ENCODE data around the gene GNAL. TPM values are rescaled to one million over a fixed set of nuclear protein-coding genes. Genes with fewer than 3 reads are reported as not detected.

Gene GNAL
- total and polyA plus RNA-seq, 4 donors: 0.15 to 0.92 (median 0.72) TPM

DNA sequence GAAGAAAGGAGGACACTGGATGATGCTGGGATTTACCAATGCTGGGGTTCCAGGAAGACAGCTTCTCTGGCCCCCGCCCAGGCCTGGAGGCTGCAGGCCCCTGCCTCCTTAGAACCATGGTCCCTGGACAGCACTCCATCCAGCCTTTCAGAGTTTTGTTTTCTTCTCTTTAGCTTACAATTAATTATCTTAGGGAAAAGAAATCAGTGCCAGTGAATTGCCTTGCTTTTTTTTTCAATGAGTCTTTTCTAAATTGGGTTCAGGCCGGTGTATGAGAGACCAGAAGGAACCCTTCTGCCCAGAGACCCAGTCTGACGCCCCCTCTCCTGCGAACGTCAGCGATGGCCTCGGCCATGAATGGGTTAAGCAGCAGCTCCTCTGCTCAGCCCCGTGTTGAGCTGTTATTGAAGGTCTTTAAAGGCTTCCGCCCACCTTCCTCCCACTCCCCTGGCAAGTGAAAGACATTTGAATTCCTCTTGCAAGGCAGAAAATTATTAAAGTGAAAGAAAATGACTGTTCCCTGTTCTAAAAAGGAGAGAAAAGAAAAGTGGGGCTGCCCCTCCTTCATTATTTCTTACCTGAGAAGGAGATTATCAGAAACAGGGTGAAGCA, 96.5 kb downstream of the GNAL start:
- no peak for DNase-seq (ENCODE audit: low spot score)
- H3K9ac ChIP-seq (ENCODE audit: low read depth in 1 of 2, low read length in 2 of 2): no peak overlapping the region
- no peaks in the 10 kb centered on the region for H3K27me3 ChIP-seq (ENCODE audit: control insufficient read depth in 4 of 4, insufficient read depth in 4 of 4, low read length in 3 of 4)
- H3K27ac ChIP-seq (ENCODE audit: low read depth in 1 of 2, low read length in 2 of 2): no peak overlapping the region
- no peaks in the 10 kb centered on the region for H3K4me1 ChIP-seq (ENCODE audit: control insufficient read depth in 4 of 4, insufficient read depth in 4 of 4, low read length in 3 of 4)
- no peak overlapping the region for H3K4me3 ChIP-seq (ENCODE audit: low read depth in 1 of 3, low read length in 3 of 3)
- 22% methylated on average over 9 of the region's 9 CpGs for WGBS
- H3K9me3 ChIP-seq (ENCODE audit: control insufficient read depth in 4 of 4, low read length in 3 of 4): no peaks in the 10 kb centered on the region
- H3K36me3 ChIP-seq (ENCODE audit: control insufficient read depth in 4 of 4, insufficient read depth in 3 of 4, low read depth in 1 of 4, low read length in 3 of 4): no peaks in the 10 kb centered on the region
- TF ChIP-seq RAD21 (IDR thresholded peaks at IDR 0.05) (no peak), HNF4A (conservative IDR thresholded peaks at IDR 0.05) (no peak), RXRA (IDR thresholded peaks at IDR 0.05) (no peak)
- TF ChIP-seq, protein P1, sequence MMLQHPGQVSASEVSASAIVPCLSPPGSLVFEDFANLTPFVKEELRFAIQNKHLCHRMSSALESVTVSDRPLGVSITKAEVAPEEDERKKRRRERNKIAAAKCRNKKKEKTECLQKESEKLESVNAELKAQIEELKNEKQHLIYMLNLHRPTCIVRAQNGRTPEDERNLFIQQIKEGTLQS (IDR thresholded peaks at IDR 0.05): no peak

DNA sequence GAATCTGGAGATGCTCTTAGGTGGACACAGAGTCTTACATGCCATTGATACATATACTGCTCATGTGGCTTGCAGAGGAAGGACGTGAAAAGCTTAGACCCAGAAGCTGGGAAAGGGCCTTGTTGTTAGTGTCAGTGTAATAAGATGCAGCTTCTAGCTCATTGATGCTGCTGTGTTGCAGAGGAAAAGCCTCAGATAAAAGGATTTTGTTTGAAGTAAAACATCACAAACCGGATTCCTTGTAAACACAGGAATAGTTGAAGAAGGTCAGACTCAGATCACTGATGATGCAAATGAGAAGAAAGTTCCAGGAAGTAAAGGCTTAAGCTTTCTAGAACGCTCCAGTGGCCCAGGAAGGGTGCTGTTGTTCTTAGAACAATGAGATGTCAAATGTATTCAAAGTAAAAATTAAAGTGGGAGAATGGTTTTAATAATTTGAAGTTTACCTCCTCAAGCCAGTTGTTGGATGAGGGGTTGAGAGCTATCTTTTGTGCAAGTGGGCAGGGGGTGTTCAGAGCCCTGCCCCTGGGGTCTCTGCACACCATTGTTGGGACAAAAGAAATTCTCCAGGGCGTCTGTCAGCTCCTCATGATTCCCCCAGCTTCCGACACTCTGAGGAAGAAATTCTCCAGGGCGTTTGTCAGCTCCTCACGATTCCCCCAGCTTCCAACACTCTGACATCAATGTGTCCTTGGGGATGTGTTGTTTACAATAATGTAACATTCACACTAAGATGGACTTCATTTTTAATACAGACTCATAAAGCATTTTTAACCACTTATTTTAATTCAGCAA, 100.8 kb downstream of the GNAL start:
- no peak overlapping the region for H3K27ac ChIP-seq (ENCODE audit: low read depth in 1 of 2, low read length in 2 of 2)
- no peak overlapping the region for H3K9ac ChIP-seq (ENCODE audit: low read depth in 1 of 2, low read length in 2 of 2)
- H3K4me3 ChIP-seq (ENCODE audit: low read depth in 1 of 3, low read length in 3 of 3): no peak overlapping the region
- 48% methylated on average over 7 of the region's 7 CpGs for WGBS
- H3K4me1 ChIP-seq (ENCODE audit: control insufficient read depth in 4 of 4, insufficient read depth in 4 of 4, low read length in 3 of 4): no peaks in the 10 kb centered on the region
- no peaks in the 10 kb centered on the region for H3K36me3 ChIP-seq (ENCODE audit: control insufficient read depth in 4 of 4, insufficient read depth in 3 of 4, low read depth in 1 of 4, low read length in 3 of 4)
- peaks cover 0 to 2% (median 0%) of the 10 kb centered on the region in 4 donors for H3K27me3 ChIP-seq (ENCODE audit: control insufficient read depth in 4 of 4, insufficient read depth in 4 of 4, low read length in 3 of 4)
- no peak for DNase-seq (ENCODE audit: low spot score)
- peaks cover 0 to 3% (median 0%) of the 10 kb centered on the region in 4 donors for H3K9me3 ChIP-seq (ENCODE audit: control insufficient read depth in 4 of 4, low read length in 3 of 4)
- no peak for TF ChIP-seq YY1 (IDR thresholded peaks at IDR 0.05)
- TF ChIP-seq, protein P2, sequence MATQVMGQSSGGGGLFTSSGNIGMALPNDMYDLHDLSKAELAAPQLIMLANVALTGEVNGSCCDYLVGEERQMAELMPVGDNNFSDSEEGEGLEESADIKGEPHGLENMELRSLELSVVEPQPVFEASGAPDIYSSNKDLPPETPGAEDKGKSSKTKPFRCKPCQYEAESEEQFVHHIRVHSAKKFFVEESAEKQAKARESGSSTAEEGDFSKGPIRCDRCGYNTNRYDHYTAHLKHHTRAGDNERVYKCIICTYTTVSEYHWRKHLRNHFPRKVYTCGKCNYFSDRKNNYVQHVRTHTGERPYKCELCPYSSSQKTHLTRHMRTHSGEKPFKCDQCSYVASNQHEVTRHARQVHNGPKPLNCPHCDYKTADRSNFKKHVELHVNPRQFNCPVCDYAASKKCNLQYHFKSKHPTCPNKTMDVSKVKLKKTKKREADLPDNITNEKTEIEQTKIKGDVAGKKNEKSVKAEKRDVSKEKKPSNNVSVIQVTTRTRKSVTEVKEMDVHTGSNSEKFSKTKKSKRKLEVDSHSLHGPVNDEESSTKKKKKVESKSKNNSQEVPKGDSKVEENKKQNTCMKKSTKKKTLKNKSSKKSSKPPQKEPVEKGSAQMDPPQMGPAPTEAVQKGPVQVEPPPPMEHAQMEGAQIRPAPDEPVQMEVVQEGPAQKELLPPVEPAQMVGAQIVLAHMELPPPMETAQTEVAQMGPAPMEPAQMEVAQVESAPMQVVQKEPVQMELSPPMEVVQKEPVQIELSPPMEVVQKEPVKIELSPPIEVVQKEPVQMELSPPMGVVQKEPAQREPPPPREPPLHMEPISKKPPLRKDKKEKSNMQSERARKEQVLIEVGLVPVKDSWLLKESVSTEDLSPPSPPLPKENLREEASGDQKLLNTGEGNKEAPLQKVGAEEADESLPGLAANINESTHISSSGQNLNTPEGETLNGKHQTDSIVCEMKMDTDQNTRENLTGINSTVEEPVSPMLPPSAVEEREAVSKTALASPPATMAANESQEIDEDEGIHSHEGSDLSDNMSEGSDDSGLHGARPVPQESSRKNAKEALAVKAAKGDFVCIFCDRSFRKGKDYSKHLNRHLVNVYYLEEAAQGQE (IDR thresholded peaks at IDR 0.05): no peak

DNA sequence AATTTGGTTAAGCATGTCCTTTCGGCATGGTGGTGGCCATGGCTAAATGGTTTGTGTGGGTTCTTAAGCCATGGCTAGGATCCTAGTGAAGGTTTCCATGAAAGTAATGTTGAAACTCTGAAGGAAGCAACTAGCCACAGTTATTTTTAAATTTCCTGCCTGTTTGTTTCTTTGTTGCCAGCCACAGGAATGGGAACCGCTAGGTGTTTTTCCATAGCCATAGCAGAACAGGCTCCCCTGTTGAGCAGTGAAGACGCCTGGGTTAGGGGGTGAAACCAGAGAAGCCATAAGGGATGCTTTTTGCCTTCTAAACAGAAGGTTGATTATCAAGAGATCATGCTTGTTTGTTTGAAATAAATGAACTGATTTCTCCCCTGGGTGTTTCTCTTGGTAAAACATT, 102.1 kb downstream of the GNAL start:
- Histone ChIP-seq H3K27me3 (ENCODE audit: control insufficient read depth in 4 of 4, insufficient read depth in 4 of 4, low read length in 3 of 4) (peaks cover 0 to 2% (median 0%) of the 10 kb centered on the region in 4 donors), H3K4me3 (ENCODE audit: low read depth in 1 of 3, low read length in 3 of 3) (no peak overlapping the region), H3K36me3 (ENCODE audit: control insufficient read depth in 4 of 4, insufficient read depth in 3 of 4, low read depth in 1 of 4, low read length in 3 of 4) (no peaks in the 10 kb centered on the region), H3K9me3 (ENCODE audit: control insufficient read depth in 4 of 4, low read length in 3 of 4) (peaks cover 0 to 3% (median 0%) of the 10 kb centered on the region in 4 donors), H3K9ac (ENCODE audit: low read depth in 1 of 2, low read length in 2 of 2) (no peak overlapping the region), H3K4me1 (ENCODE audit: control insufficient read depth in 4 of 4, insufficient read depth in 4 of 4, low read length in 3 of 4) (no peaks in the 10 kb centered on the region), H3K27ac (ENCODE audit: low read depth in 1 of 2, low read length in 2 of 2) (no peak overlapping the region)
- no peak for DNase-seq (ENCODE audit: low spot score)
- TF ChIP-seq SP1 (IDR thresholded peaks at IDR 0.05): no peak
- TF ChIP-seq, protein P1 (IDR thresholded peaks at IDR 0.05): no peak
- no peak for TF ChIP-seq FOXA1 (IDR thresholded peaks at IDR 0.05)
- WGBS: 76% methylated on average over 3 of the region's 3 CpGs

All from liver (tissue), 9 donors.